ENCODE measurements around the gene HNRNPK.

GRCh38 chr9:83986765-83987401 lies 6.9 kb upstream of the HNRNPK start:
- peak; percentile 47; the same call in 1 of the 2 replicates for TF ChIP-seq TCF12 (IDR thresholded peaks at IDR 0.05; ENCODE audit: low read depth)
- TF ChIP-seq EP300 (IDR thresholded peaks at IDR 0.05; ENCODE audit: borderline replicate concordance), result peak; percentile 45; the same call in 1 of the 2 replicates
- TF ChIP-seq NFIC (IDR thresholded peaks at IDR 0.05), result no peak
- no peak for TF ChIP-seq TAF1 (IDR thresholded peaks at IDR 0.05; ENCODE audit: low read depth)
